ENCODE data around the gene EAF2. TPM values are rescaled to one million over a fixed set of nuclear protein-coding genes. Genes with fewer than 3 reads are reported as not detected.

EAF2 gene
- total RNA-seq = 16.3 TPM

DNA sequence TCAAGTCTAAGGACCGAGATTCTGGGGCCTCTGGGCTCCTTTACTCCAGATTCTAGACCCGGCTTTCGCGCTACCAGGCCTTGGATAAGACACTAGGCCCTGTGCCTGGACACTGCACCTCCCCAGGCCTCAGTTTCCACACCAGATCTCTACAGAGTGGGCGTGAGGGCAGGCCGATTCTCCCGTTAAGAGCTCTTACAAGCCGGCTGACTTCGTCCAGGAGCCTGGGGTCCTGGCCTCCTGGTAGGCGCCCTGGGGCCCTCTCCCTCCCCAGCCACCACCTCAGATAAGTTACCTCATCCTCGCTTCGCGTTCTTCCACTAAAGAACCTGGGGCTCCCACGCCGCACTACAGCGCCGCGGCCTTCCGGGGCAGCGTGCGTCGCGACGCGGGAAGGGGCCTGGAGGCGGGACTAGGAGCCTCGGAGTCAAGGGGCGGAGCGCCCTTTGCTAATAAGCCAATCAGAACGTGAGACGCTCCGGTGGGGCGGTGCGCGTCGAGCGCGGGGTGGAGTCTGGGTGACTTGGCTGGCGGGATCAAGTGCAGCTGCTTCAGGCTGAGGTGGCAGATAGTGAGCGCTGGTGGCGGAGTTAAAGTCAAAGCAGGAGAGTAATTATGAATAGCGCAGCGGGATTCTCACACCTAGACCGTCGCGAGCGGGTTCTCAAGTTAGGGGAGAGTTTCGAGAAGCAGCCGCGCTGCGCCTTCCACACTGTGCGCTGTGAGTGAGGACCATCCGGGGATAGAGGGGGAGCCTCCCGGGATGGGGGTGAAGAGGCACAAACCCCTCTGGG is at the start of gene EAF2, which contains the start of gene IQCB1:
Gene EAF2 (plus strand): TSS at position 539 of the 794 bp plus-strand sequence. CDS start 77 bp downstream, at position 616.
Gene IQCB1 (minus strand): TSS at position 390 of the 794 bp plus-strand sequence. CDS start 6,100 bp downstream, outside the sequence.

DNA sequence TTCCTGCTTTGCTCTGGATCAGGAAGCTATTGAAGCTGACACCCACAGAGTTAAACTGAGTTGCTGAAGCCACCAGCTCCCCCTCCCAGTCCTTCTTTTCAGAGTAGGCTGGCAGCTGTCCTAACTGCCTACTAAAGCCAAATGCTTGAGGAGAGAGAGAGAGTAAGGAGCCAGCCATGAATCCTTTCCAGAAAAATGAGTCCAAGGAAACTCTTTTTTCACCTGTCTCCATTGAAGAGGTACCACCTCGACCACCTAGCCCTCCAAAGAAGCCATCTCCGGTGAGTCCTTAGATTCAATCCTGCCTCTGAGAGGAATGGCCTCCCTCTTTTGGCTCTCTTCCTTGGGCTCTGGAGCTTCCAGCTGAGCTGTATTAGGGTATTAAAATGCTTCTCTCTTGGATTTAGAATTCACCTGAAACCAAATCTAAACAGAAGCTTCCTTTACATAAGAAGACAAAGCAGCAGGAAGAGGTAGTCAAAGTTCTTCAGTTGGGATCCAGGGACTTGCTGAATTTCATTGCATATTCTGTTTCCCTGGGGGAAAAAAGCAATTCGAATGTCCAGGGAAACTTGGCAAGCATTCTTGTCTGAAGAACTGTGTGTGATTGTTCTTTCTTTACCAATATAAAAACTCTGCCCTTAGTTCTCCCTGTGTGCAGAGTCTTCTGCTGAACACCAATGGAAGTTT is 59.4 kb downstream of the EAF2 start, which contains the start of gene SLC15A2:
Gene SLC15A2 (plus strand): TSS at position 101 of the 690 bp plus-strand sequence. CDS start 76 bp downstream, at position 177.

Other genes starting within 250 kb of the EAF2 start
- 0.22 TPM for gene FBXO40, start 241.8 kb upstream of the EAF2 start, total RNA-seq
- 7.0 TPM for gene HCLS1, start 174.3 kb upstream of the EAF2 start, total RNA-seq
- 90.4 TPM for gene GOLGB1, start 85.5 kb upstream of the EAF2 start, total RNA-seq
- 46.8 TPM for gene IQCB1, start 149 bp upstream of the EAF2 start, total RNA-seq
- gene SLC15A2, start 59.2 kb downstream of the EAF2 start, total RNA-seq = 28.6 TPM
- 0.99 TPM for gene ILDR1, start 187.0 kb downstream of the EAF2 start, total RNA-seq
- 4.0 TPM for gene CD86, start 220.2 kb downstream of the EAF2 start, total RNA-seq